ENCODE measurements around the gene RAB43. TPM values are rescaled to one million over a fixed set of nuclear protein-coding genes. Genes with fewer than 3 reads are reported as not detected.

The RAB43 gene
- total RNA-seq, 1 experiment from 2014 or later, result 2.5 TPM

DNA sequence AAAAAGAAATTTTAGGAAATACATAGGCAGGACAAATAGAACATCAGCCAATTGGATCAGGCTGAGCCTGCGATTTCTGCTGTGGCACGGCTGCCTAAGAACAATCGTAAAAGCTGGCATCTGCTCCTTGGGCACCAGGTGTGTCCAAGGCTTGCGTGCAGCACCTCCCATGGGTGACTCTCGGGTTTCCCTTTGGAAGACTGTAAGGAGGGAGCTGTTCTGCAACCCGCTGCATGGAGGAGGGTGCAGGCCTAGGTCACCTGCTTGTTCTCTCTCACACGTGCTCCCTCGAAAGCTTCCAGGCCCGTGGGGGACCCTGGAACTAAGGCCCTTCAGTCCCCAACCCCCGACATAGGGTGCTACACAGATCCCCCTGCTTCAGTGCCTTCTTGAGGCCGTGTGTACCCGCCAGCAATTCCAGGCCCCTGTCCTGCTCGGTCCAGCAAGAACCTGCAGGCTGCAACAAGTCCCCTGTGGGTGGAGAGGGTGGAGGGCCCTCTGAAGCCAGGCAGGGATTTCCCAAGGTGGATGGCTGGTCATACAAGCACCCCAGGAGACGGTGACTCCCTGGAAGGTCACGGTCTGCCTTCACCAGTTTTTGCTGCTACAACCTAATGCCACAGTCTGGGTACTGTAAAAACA lies 57.6 kb downstream of the RAB43 start:
- Histone ChIP-seq H3K36me3 (no peaks in the 10 kb centered on the region), H3K4me3 (no peak overlapping the region), H3K27ac (no peak overlapping the region), H3K9me3 (replicated peaks) (no peaks in the 10 kb centered on the region), H3K27me3 (peaks cover 7% of the 10 kb centered on the region; the same call in 1 of the 2 replicates), H3K4me1 (no peaks in the 10 kb centered on the region)
- DNase-seq, result no peak

GRCh38 chr3:129063091-129063640 lies 58.4 kb downstream of the RAB43 start:
- Histone ChIP-seq H3K27ac (no peak overlapping the region), H3K9me3 (replicated peaks) (no peaks in the 10 kb centered on the region), H3K4me3 (no peak overlapping the region)

DNA sequence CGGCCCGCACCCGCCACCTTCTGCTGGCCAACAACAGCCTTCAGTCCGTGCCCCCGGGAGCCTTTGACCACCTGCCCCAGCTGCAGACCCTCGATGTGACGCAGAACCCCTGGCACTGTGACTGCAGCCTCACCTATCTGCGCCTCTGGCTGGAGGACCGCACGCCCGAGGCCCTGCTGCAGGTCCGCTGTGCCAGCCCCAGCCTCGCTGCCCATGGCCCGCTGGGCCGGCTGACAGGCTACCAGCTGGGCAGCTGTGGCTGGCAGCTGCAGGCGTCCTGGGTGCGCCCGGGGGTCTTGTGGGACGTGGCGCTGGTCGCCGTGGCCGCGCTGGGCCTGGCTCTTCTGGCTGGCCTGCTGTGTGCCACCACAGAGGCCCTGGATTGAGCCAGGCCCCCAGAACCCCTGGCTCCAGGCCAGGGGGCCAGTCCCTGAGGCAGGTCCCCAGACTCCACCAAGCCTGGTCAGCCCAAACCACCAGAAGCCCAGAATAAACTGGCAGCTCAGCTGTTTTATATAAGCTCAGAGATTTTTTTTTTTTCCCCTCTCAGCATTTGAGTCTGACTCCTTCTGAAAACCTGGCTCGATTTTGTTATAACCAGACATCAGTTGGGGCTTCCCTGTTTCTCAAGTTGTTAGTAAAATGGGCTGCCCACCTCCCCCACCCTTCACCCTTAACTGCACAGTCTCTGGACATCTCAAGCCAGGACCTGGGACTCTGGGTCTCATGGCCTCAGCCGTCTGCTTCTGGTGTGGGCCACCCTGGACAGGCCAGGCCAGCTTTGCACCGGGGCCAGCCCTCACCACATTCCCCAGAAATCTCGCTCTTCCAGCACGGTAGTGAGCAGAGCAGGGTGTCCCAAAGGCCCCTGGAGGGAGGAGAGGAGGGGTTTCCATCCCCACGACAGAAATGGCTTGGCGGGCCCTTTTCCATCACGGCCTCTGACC lies 59.4 kb downstream of the RAB43 start:
- no peaks in the 10 kb centered on the region for H3K9me3 ChIP-seq (replicated peaks)
- H3K4me1 ChIP-seq, result no peaks in the 10 kb centered on the region
- no peak for DNase-seq
- H3K4me3 ChIP-seq, result no peak overlapping the region
- H3K27me3 ChIP-seq, result peaks cover 7% of the 10 kb centered on the region; the same call in 1 of the 2 replicates
- no peaks in the 10 kb centered on the region for H3K36me3 ChIP-seq
- H3K27ac ChIP-seq, result no peak overlapping the region

More at GRCh38 chr3:129063091-129063640, 58.4 kb downstream of the RAB43 start:
- Histone ChIP-seq H3K27me3 (peaks cover 7% of the 10 kb centered on the region; the same call in 1 of the 2 replicates), H3K4me1 (no peaks in the 10 kb centered on the region), H3K36me3 (no peaks in the 10 kb centered on the region)
- DNase-seq, result no peak

- Histone ChIP-seq H3K27ac (no peak overlapping the region), H3K27me3 (peaks cover 7% of the 10 kb centered on the region; the same call in 1 of the 2 replicates), H3K4me1 (no peaks in the 10 kb centered on the region), H3K4me3 (no peak overlapping the region), H3K36me3 (no peaks in the 10 kb centered on the region), H3K9me3 (replicated peaks) (no peaks in the 10 kb centered on the region)
- no peak for DNase-seq
Observed at GRCh38 chr3:129061023-129061887, 60.3 kb downstream of the RAB43 start.

DNA sequence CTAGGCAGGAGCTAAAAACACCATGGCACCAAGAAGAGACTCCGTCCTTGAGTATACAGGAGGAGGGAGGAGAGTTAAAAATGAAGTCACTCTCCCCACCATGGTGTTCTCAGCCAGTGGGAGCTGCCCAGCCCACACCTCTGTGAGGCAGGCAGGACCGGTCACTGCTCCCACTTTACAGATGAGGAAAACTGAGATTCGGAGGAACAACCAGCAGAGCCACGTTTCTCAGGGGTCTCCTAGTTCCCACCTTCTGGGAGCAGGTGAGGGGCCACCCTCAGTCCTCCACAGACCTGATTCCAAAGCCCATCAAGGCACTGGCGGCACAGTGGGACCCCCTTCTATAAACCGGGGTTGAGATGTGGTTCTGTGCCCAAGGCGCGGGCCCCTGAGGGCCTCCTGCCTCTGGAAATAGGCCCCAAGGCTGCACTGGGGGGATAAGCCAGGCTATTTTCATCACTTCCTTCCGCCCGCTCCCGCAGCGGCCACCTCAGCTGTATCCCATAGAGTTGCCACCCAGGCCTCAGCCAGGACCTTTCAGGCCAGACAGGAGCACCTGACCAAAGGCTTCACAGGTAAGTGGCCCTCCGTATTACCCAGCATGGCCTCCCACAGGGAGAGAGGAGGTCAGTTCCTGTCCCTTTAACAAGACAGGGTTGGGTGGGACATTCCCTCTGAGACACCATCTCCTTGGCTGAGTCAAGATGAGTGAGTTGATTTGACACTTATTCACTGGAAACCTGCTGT lies 61.2 kb downstream of the RAB43 start, which contains the start of gene GP9:
Gene GP9 (plus strand): TSS at position 504 of the 747 bp plus-strand sequence. CDS start 961 bp downstream, outside the sequence.
- H3K27me3 ChIP-seq, result peaks cover 7% of the 10 kb centered on the region; the same call in 1 of the 2 replicates
- no peak for DNase-seq
- H3K9me3 ChIP-seq (replicated peaks), result no peaks in the 10 kb centered on the region

GRCh38 chr3:129059311-129059958 lies 62.2 kb downstream of the RAB43 start:
- Histone ChIP-seq H3K27me3 (peaks cover 7% of the 10 kb centered on the region; the same call in 1 of the 2 replicates), H3K9me3 (replicated peaks) (no peaks in the 10 kb centered on the region), H3K27ac (no peak overlapping the region), H3K4me1 (no peaks in the 10 kb centered on the region), H3K36me3 (no peaks in the 10 kb centered on the region), H3K4me3 (no peak overlapping the region)
- no peak for DNase-seq

More for the DNA sequence above, 61.2 kb downstream of the RAB43 start, which contains the start of gene GP9:
- H3K4me3 ChIP-seq, result no peak within 1 kb of the TSS
- H3K36me3 ChIP-seq, result no peaks in the 10 kb centered on the region
- no peaks in the 10 kb centered on the region for H3K4me1 ChIP-seq
- H3K27ac ChIP-seq, result no peak within 1 kb of the TSS

GRCh38 chr3:129058441-129059200 lies 63.0 kb downstream of the RAB43 start:
- H3K27me3 ChIP-seq, result peaks cover 7% of the 10 kb centered on the region; the same call in 1 of the 2 replicates
- H3K27ac ChIP-seq, result no peak overlapping the region
- no peak for DNase-seq
- H3K9me3 ChIP-seq (replicated peaks), result no peaks in the 10 kb centered on the region
- H3K36me3 ChIP-seq, result no peaks in the 10 kb centered on the region
- H3K4me3 ChIP-seq, result no peak overlapping the region
- 0 out of 2 replicates have a peak, but pooled peaks cover under 1% of the 10 kb centered on the region for H3K4me1 ChIP-seq

DNA sequence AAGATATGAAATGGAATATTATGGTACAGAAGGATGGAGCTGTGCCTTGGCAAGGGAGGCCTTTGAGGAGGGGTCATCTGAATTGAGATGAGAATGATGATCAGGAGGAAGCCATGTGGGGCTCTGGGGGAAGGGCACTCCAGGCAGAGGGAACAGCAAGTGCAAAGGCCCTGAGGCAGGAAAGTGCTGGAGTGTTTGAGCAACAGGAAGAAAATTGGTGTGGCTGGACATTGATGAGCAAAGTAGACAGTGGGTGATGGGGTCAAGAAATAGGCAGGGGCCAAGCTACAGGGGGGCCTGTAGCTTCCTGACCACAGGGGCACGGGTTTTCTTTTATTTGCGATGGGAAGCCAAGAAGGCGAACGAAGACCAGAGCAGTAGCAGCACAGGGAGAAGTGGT lies 64.4 kb downstream of the RAB43 start:
- Histone ChIP-seq H3K27ac (no peak overlapping the region), H3K4me3 (no peak overlapping the region), H3K9me3 (replicated peaks) (no peaks in the 10 kb centered on the region), H3K27me3 (peaks cover 7% of the 10 kb centered on the region; the same call in 1 of the 2 replicates), H3K4me1 (0 out of 2 replicates have a peak, but pooled peaks cover 2% of the 10 kb centered on the region), H3K36me3 (no peaks in the 10 kb centered on the region)
- DNase-seq, result no peak

DNA sequence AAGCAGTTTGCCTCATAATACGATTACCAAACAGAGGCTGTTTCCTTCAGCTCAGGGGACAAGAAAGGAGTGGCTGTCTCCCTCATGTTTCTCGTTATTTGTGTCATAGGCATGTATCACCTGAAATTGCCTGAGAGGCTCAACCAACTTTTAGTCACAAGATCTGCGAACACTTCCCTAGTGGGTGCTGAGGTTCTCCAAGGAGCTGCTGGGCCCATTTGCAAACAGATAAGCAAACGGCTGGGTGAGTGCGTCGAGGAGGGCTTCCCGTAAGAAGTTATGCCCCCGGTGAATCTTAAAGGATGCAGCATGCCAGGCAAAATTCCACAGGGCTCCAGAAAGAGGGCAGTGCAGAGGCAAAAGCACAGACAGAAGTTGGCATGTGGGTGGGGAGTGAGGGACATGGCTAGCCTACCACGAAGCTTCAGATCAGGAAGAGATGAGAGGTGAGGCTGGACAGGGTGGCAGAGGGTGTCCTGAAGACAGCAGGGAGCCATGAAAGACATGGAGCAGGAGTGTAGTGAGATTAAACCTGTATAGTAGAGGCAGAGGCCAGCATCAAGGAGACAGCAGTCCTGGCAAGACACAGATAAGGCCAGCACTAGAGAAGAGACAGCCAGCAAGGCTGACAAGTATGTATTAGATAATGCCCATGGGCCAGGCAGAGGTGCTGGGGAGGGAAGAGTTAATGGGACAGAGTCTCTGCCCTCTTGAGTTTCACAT lies 65.0 kb downstream of the RAB43 start:
- peaks cover 7% of the 10 kb centered on the region; the same call in 1 of the 2 replicates for H3K27me3 ChIP-seq
- 0 out of 2 replicates have a peak, but pooled peaks cover 2% of the 10 kb centered on the region for H3K4me1 ChIP-seq
- H3K9me3 ChIP-seq (replicated peaks), result no peaks in the 10 kb centered on the region
- H3K27ac ChIP-seq, result no peak overlapping the region
- no peak overlapping the region for H3K4me3 ChIP-seq
- no peak for DNase-seq
- H3K36me3 ChIP-seq, result no peaks in the 10 kb centered on the region

DNA sequence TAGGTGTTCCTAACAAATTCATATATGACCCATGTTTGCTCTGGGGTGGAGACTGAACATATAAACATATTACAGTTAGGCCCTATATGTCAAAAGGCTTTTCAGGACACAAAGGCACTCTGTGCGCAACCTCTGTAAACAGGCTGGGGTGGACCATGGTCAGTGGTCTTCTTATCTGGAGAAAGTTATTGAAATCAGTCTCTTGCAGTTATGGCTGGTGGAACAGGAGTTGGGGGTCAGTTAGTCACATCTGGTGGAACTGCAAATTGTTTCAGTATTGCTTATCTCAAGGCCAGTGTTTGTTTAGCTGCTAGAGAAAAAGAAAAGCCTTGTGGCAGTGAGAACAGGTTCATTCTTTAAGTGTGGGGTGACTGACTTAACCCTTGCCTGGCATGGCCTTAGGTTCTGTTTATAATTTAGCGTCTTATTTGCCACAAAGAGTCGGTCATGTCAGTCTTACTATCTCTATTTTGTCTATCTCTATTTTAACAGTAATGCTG lies 66.9 kb downstream of the RAB43 start:
- Histone ChIP-seq H3K4me3 (no peak overlapping the region), H3K27ac (no peak overlapping the region)

GRCh38 chr3:129052675-129053074 lies 68.9 kb downstream of the RAB43 start:
- no peak for DNase-seq
- no peaks in the 10 kb centered on the region for H3K27me3 ChIP-seq
- no peaks in the 10 kb centered on the region for H3K9me3 ChIP-seq (replicated peaks)
- H3K4me3 ChIP-seq, result no peak overlapping the region
- H3K36me3 ChIP-seq, result no peaks in the 10 kb centered on the region
- H3K4me1 ChIP-seq, result 0 out of 2 replicates have a peak, but pooled peaks cover 2% of the 10 kb centered on the region
- no peak overlapping the region for H3K27ac ChIP-seq

More for the DNA sequence above, 66.9 kb downstream of the RAB43 start:
- H3K36me3 ChIP-seq, result no peaks in the 10 kb centered on the region
- peaks cover 2% of the 10 kb centered on the region; the same call in 1 of the 2 replicates for H3K27me3 ChIP-seq
- DNase-seq, result no peak
- H3K4me1 ChIP-seq, result 0 out of 2 replicates have a peak, but pooled peaks cover 2% of the 10 kb centered on the region
- H3K9me3 ChIP-seq (replicated peaks), result no peaks in the 10 kb centered on the region
